H1 (cell line): ENCODE results near the gene NEK9. TPM values are rescaled to one million over a fixed set of nuclear protein-coding genes. Genes with fewer than 3 reads are reported as not detected.

Source experiments
- CTCF ChIA-PET: fragments of 300-600 bp; sonication (Branson Sonifier 250); formaldehyde crosslinking; loops from one replicate; lab custom pipeline; 2021; ENCODE audit not compliant: partially characterized antibody; lab: Charles Lee
- POLR2A ChIA-PET: fragments of 300-600 bp; sonication (Branson Sonifier 250); formaldehyde crosslinking; loops from one replicate; lab custom pipeline; 2021; ENCODE audit warnings: inconsistent platforms; ENCODE audit not compliant: partially characterized antibody; lab: Charles Lee
- DNase-seq, 2 experiments: peaks; one replicate each; pipeline versions ENCODE4 v3.0.0 to v3.0.0-alpha.2; 2010 to 2022; ENCODE audit warnings: low spot score in 2 of 2, low read depth in 1 of 2, mixed read lengths in 1 of 2
- FAIRE-seq: peaks from 2 replicates; lab custom pipeline; 2011; peaks lifted over from hg19 to GRCh38; lab: Jason Lieb, UNC
- H2AFZ ChIP-seq: 2 replicates; pipeline ENCODE4 v1.8.1; 2012; ENCODE audit warnings: low read length, inconsistent platforms
- H2AK5ac ChIP-seq: 2 replicates; pipeline ENCODE4 v1.6.1; 2013; ENCODE audit warnings: low read depth, low read length
- H2BK120ac ChIP-seq: replicated peaks from 2 replicates; pipeline ENCODE3; 2013; ENCODE audit warnings: low read depth, low read length, inconsistent platforms
- H2BK12ac ChIP-seq: 2 replicates; pipeline ENCODE4 v1.6.1; 2013; ENCODE audit warnings: low read depth, low read length
- H2BK15ac ChIP-seq: 2 replicates; pipeline ENCODE4 v1.6.1; 2013; ENCODE audit warnings: low read length
- H2BK20ac ChIP-seq: 2 replicates; pipeline ENCODE4 v1.6.1; 2013; ENCODE audit warnings: low read length
- H2BK5ac ChIP-seq: 2 replicates; pipeline ENCODE4 v1.6.1; 2013; ENCODE audit warnings: low read depth, low read length
- H3K14ac ChIP-seq: 2 replicates; pipeline ENCODE4 v1.6.1; 2013; ENCODE audit warnings: inconsistent platforms; ENCODE audit not compliant: insufficient read length
- H3K18ac ChIP-seq: 2 replicates; pipeline ENCODE4 v1.6.1; 2013; ENCODE audit warnings: low read length; ENCODE audit errors: extremely low read depth
- H3K23ac ChIP-seq: 2 replicates; pipeline ENCODE4 v1.6.1; 2013; ENCODE audit warnings: inconsistent platforms; ENCODE audit not compliant: insufficient read length
- H3K23me2 ChIP-seq: 2 replicates; pipeline ENCODE4 v1.6.1; 2013; ENCODE audit warnings: low read depth, low read length
- H3K27ac ChIP-seq: 2 replicates; pipeline ENCODE4 v1.6.1; 2011; ENCODE audit warnings: low read depth, low read length, inconsistent platforms
- H3K27me3 ChIP-seq, 4 experiments: replicated peaks in 1 of 4; 1 replicate in 1 of 4; 2 replicates in 3 of 4; pipeline versions ENCODE4 v1.6.1 to v1.8.1; 2011 to 2013; ENCODE audit warnings: low read length in 3 of 4, mild to moderate bottlenecking in 3 of 4, inconsistent platforms in 2 of 4, mixed read lengths in 2 of 4, moderate library complexity in 1 of 4; ENCODE audit not compliant: control insufficient read depth in 3 of 4, insufficient read depth in 3 of 4; ENCODE audit errors: extremely low read depth in 1 of 4
- H3K36me3 ChIP-seq, 4 experiments: 2 replicates each; pipeline versions ENCODE4 v1.6.1 to v1.8.1; 2011 to 2013; ENCODE audit warnings: mild to moderate bottlenecking in 4 of 4, low read length in 3 of 4, moderate library complexity in 2 of 4, control low read depth in 1 of 4, inconsistent platforms in 1 of 4; ENCODE audit not compliant: insufficient read depth in 4 of 4, control insufficient read depth in 2 of 4
- H3K4ac ChIP-seq: replicated peaks from 2 replicates; pipeline ENCODE3; 2013; ENCODE audit warnings: low read length, low read depth, mixed read lengths, inconsistent platforms; ENCODE audit not compliant: insufficient read length
- H3K4me1 ChIP-seq, 4 experiments: replicated peaks in 1 of 4; 1 replicate in 1 of 4; 2 replicates in 3 of 4; pipeline versions ENCODE4 v1.6.1 to v1.8.1; 2011 to 2013; ENCODE audit warnings: low read length in 3 of 4, inconsistent platforms in 2 of 4, mixed read lengths in 1 of 4; ENCODE audit not compliant: insufficient read depth in 4 of 4, control insufficient read depth in 3 of 4
- H3K4me2 ChIP-seq, 2 experiments: 2 replicates each; pipeline versions ENCODE4 v1.6.1 to v1.8.1; 2011 to 2013; ENCODE audit warnings: low read depth in 2 of 2, low read length in 2 of 2, control low read depth in 1 of 2, inconsistent platforms in 1 of 2, mild to moderate bottlenecking in 1 of 2; ENCODE audit not compliant: insufficient read depth in 1 of 2
- H3K4me3 ChIP-seq, 4 experiments: fragments of 200-600, 300-600 bp in 1 of 4; sonication (generic), shearing (Covaris generic), sonication (Bioruptor Twin) in 1 of 4; 2 replicates each; pipeline versions ENCODE4 v1.5.1 to v1.8.1; 2011 to 2016; ENCODE audit warnings: low read length in 4 of 4, low read depth in 3 of 4, control low read depth in 2 of 4, inconsistent platforms in 2 of 4, mild to moderate bottlenecking in 2 of 4, mixed read lengths in 1 of 4, moderate library complexity in 1 of 4; ENCODE audit not compliant: insufficient read depth in 2 of 4; ENCODE audit errors: extremely low read depth in 1 of 4
- H3K56ac ChIP-seq: replicated peaks from 2 replicates; pipeline ENCODE3; 2013; ENCODE audit warnings: low read depth, mild to moderate bottlenecking, mixed read lengths, low read length, inconsistent platforms; ENCODE audit not compliant: insufficient read length
- H3K79me1 ChIP-seq: 2 replicates; pipeline ENCODE4 v1.6.1; 2013; ENCODE audit warnings: low read depth, low read length, control low read depth
- H3K79me2 ChIP-seq, 2 experiments: 2 replicates each; pipeline versions ENCODE4 v1.6.1 to v1.8.1; 2012 to 2013; ENCODE audit warnings: low read length in 2 of 2, mild to moderate bottlenecking in 2 of 2, inconsistent platforms in 1 of 2; ENCODE audit not compliant: insufficient read depth in 2 of 2, control insufficient read depth in 1 of 2
- H3K9ac ChIP-seq, 4 experiments: replicated peaks in 1 of 4; 1 replicate in 1 of 4; 2 replicates in 3 of 4; pipeline versions ENCODE4 v1.6.1 to v1.8.1; 2011 to 2013; ENCODE audit warnings: low read depth in 3 of 4, low read length in 3 of 4, control low read depth in 2 of 4, mild to moderate bottlenecking in 2 of 4, moderate library complexity in 2 of 4, inconsistent platforms in 1 of 4; ENCODE audit errors: extremely low read depth in 1 of 4
- H3K9me3 ChIP-seq, 2 experiments: 2 replicates each; pipeline versions ENCODE4 v1.6.1 to v1.8.1; 2012 to 2013; ENCODE audit warnings: mild to moderate bottlenecking in 2 of 2, moderate library complexity in 2 of 2, control low read depth in 1 of 2, inconsistent platforms in 1 of 2, low read depth in 1 of 2, low read length in 1 of 2, mixed read lengths in 1 of 2; ENCODE audit not compliant: insufficient read depth in 2 of 2
- H4K20me1 ChIP-seq, 2 experiments: replicated peaks in 1 of 2; 2 replicates each; pipeline versions ENCODE3 to v1.8.1; 2011 to 2013; ENCODE audit warnings: inconsistent platforms in 2 of 2, low read length in 2 of 2, mild to moderate bottlenecking in 1 of 2; ENCODE audit not compliant: insufficient read depth in 2 of 2, control insufficient read depth in 1 of 2
- H4K5ac ChIP-seq: 2 replicates; pipeline ENCODE4 v1.6.1; 2013; ENCODE audit warnings: low read length, low read depth, mixed read lengths, inconsistent platforms; ENCODE audit not compliant: insufficient read length
- H4K8ac ChIP-seq: 2 replicates; pipeline ENCODE4 v1.8.0; 2013; ENCODE audit warnings: mild to moderate bottlenecking, moderate library complexity, low read length, inconsistent platforms; ENCODE audit not compliant: insufficient read depth; ENCODE audit errors: extremely low read depth
- H4K91ac ChIP-seq: replicated peaks from 2 replicates; pipeline ENCODE3; 2013; ENCODE audit warnings: low read length, mixed read lengths, inconsistent platforms; ENCODE audit not compliant: insufficient read length
- ASH2L ChIP-seq: fragments of 200-600, 300-600 bp; sonication (generic); IDR thresholded peaks from one replicate; pipeline ENCODE4 v1.7.1; 2017; ENCODE audit warnings: low read length
- CBX5 ChIP-seq: fragments of 300-800, 300-1000 bp; sonication (generic); IDR thresholded peaks from 2 replicates; pipeline ENCODE4 v1.7.1; 2016; ENCODE audit warnings: antibody characterized with exemption, low read length, low read depth
- EP300 ChIP-seq, 2 experiments: IDR thresholded peaks; 1 replicate in 1 of 2; 2 replicates in 1 of 2; pipeline ENCODE4 v1.6.1; 2011 to 2012; ENCODE audit warnings: low read depth in 2 of 2, low read length in 2 of 2, mild to moderate bottlenecking in 2 of 2, borderline replicate concordance in 1 of 2, inconsistent platforms in 1 of 2, moderate library complexity in 1 of 2
- JUND ChIP-seq: IDR thresholded peaks from 2 replicates; pipeline ENCODE4 v1.6.1; 2011; ENCODE audit warnings: mild to moderate bottlenecking, improper control_type of control experiment, low read length
- PHF8 ChIP-seq: fragments of 200-600 bp; sonication (generic); conservative IDR thresholded peaks from 2 replicates; pipeline ENCODE4 v1.7.1; 2012; ENCODE audit warnings: low read depth, mild to moderate bottlenecking, inconsistent platforms, low read length, moderate library complexity
- WGBS, 2 experiments: shearing (Covaris generic) in 1 of 2; methylation state at CpG; one replicate each; pipeline versions ENCODE4 v1.1.6 to v1.1.7; 2013 to 2015; ENCODE audit warnings: low lambda C conversion rate in 2 of 2, mixed read lengths in 2 of 2, inconsistent platforms in 1 of 2, low coverage in 1 of 2, missing lambda C conversion rate in 1 of 2; ENCODE audit not compliant: insufficient replicate concordance in 2 of 2, insufficient coverage in 1 of 2, insufficient read length in 1 of 2; ENCODE audit errors: extremely low coverage in 1 of 2, missing lambda C conversion rate in 1 of 2; 5-methylcytosine and 5-hydroxymethylcytosine counted together
- polyA plus RNA-seq, 7 experiments: library from polyadenylated mRNA; depleted of rRNA in 3 of 7; stranded (reverse) in 5 of 7; unstranded in 2 of 7; fragments of >200 nt in 5 of 7; fragments of 200-250 nt in 2 of 7; gene quantifications; 1 replicate in 5 of 7; 2 replicates in 1 of 7; 4 replicates in 1 of 7; pipeline versions ENCODE4 v1.2.1 to v1.2.3, GENCODE V29; 2011 to 2013; ENCODE audit warnings: missing spikeins in 2 of 7, mixed read lengths in 2 of 7
- total RNA-seq: library from RNA; stranded (reverse); fragmentation: NEBNext Ultra II Directional; extraction: Animal tissue kit (Norgen Biotek cat#: 25700); gene quantifications from 2 replicates; pipeline ENCODE4 v1.2.1, GENCODE V29; 2021

Gene NEK9
- total and polyA plus RNA-seq, 2 of the 8 experiments (the other 6 are each of a cell fraction or from before 2014, with no cell fraction given) = 16.0 to 43.6 TPM

GRCh38 chr14:75151851-75152250, 25.0 kb upstream of the NEK9 start:
- peaks cover 4 to 21% of the 10 kb centered on the region in 2 experiments; a peak in 3 of 4 replicates for H3K79me2 ChIP-seq
- WGBS, 2 experiments = 86% methylated on average over 1 of the region's 1 CpG; no CpG with 5 or more reads in 1 of the 2 experiments
- H2AK5ac ChIP-seq = no peak overlapping the region
- no peak overlapping the region for H3K4me3 ChIP-seq
- H3K18ac ChIP-seq = no peak overlapping the region
- TF ChIP-seq EP300 (IDR thresholded peaks at IDR 0.05; ENCODE audit: borderline replicate concordance in 1 of 2, low read depth in 2 of 2, low read length in 2 of 2) (no peak), CBX5 (no peak), PHF8 (no peak), JUND (no peak), ASH2L (no peak)
- TF ChIP-seq, all 59 proteins: peak for 0
- Histone ChIP-seq H4K91ac (no peak overlapping the region), H3K4me2 (no peak overlapping the region), H3K36me3 (peaks cover 0 to 6% (median 0%) of the 10 kb centered on the region in 4 experiments; a peak in 2 of 8 replicates), H3K79me1 (no peaks in the 10 kb centered on the region; the same call in 1 of the 2 replicates), H4K5ac (no peak overlapping the region), H3K14ac (no peak overlapping the region), H4K20me1 (peaks cover 0 to 3% of the 10 kb centered on the region in 2 experiments), H4K8ac (no peak overlapping the region), H2AFZ (no peak overlapping the region), H2BK5ac (no peak overlapping the region), H3K9me3 (no peaks in the 10 kb centered on the region), H2BK20ac (no peak overlapping the region), H2BK120ac (no peak overlapping the region), H3K9ac (no peak overlapping the region), H3K4ac (no peak overlapping the region), H3K27ac (no peak overlapping the region), H3K27me3 (no peaks in the 10 kb centered on the region), H3K23me2 (no peaks in the 10 kb centered on the region), H2BK12ac (no peak overlapping the region), H3K23ac (no peak overlapping the region), H3K56ac (no peak overlapping the region), H2BK15ac (no peak overlapping the region), H3K4me1 (peaks cover 0 to 5% (median 1%) of the 10 kb centered on the region in 4 experiments; a peak in 3 of 7 replicates)
- no peak for FAIRE-seq
- POLR2A ChIA-PET = no interaction called here
- no peak for DNase-seq
- CTCF ChIA-PET = no interaction called here
